GM18502 (cell line): ENCODE data around the gene EPHA10.

Experiments used
- ATAC-seq: cut with Tn5 transposase; IDR thresholded peaks from one replicate; pipeline ENCODE4 v1.9.1; 2021; ENCODE audit warnings: mild to moderate bottlenecking; ENCODE audit not compliant: unreplicated experiment, poor library complexity

Gene EPHA10

GRCh38 chr1:37682334-37682987 lies 82.5 kb downstream of the EPHA10 start:
- ATAC-seq: no peak

GRCh38 chr1:37680933-37681332 lies 84.0 kb downstream of the EPHA10 start:
- ATAC-seq: no peak

DNA sequence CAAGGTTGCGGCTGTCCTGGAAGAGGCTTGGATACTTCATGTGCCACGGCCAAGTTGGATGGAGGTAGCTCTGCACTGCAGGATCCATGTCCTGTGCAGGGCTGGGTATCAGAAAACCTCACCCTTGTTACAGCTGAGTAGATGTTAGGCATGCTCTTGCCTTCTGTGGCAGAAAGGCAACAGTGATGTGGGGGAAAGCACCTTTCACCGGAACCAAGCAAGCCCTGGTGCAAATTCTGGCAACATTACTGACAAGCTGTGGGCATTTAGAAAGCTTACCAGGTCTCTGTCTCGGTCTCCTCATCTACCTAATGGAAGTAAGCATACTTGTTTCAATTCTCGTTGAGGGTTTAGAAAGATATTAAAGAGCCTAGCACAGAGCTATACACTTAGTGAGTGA lies 87.1 kb downstream of the EPHA10 start:
- no peak for ATAC-seq

GRCh38 chr1:37677143-37677439 lies 87.8 kb downstream of the EPHA10 start:
- no peak for ATAC-seq

- no peak for ATAC-seq
Measured at GRCh38 chr1:37676281-37677142, 88.4 kb downstream of the EPHA10 start.

DNA sequence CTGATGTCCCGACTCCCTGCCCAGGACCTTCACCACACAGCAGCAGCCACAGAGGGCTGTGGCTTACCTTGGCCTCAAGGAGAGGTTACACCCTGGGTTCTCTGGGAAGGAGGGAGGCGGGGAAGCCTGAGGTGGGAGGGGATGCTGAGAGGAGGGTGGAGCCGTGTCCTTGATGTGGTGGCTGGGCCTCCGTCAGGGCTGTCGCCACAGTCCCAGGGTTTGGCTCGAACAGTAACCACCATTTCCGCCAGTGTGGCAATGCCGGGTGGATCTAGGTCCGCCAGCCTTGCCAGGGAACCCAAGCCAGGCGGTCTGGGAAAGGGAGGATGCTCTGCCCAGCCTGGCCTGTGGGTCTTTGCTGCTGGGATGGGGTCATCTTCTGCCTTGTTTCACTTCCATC lies 91.0 kb downstream of the EPHA10 start:
- ATAC-seq: no peak

GRCh38 chr1:37672136-37672870 lies 92.6 kb downstream of the EPHA10 start:
- no peak for ATAC-seq

DNA sequence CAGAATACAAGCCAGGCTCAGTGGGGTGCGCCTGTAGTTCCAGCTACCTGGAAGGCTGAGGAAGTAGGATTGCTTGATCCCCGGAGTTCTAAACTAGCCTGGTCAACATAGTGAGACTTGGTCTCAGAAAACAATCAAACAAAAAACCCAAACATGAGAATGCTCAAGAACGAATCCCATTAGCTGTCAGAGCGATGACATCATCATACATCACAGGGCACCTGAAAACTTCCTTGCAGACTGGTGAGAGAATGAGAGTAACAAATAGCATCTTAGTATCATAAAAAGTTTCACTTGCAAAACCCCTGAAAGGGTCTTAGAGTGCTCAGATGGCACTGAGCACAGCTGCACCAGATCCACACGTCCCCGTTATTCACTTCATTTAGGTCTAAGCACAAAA lies 93.7 kb downstream of the EPHA10 start:
- no peak for ATAC-seq

DNA sequence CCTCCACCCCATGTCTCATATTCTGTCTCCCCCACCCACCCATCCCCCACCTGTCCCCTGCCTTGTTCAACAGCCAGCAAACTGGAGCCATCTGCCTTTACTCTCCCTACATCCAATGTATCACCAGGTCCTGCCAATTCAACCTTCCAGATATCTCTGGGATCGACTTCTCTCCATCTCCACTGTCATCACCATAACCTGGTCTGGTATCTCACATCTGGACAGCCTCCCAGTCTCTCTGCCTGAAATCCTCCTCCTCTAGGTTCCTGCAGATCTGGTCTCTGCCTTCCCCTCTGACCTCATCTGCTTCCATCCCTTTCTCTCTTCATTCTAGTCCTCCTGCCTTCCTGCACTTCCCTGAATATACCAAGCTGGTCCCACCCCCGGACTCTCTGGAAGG lies 94.8 kb downstream of the EPHA10 start:
- no peak for ATAC-seq

GRCh38 chr1:37667023-37667671 lies 97.8 kb downstream of the EPHA10 start:
- ATAC-seq: no peak

GRCh38 chr1:37666241-37666867 lies 98.6 kb downstream of the EPHA10 start:
- no peak for ATAC-seq
